Right lung (tissue), 10 donors: ENCODE results near the gene MYO15A. TPM values are rescaled to one million over a fixed set of nuclear protein-coding genes. Genes with fewer than 3 reads are reported as not detected.

Experiments
- DNase-seq, 2 donors: peaks; one replicate each; pipeline ENCODE4 v3.0.0-alpha.2; 2013
- long read RNA-seq, 8 donors: transcript quantifications; one replicate each; lab custom pipeline, GENCODE V29; 2026
- polyA plus RNA-seq, 5 donors: library from polyadenylated mRNA; unstranded; fragments of 120-200 nt; gene quantifications; one replicate each; pipeline versions ENCODE4 v1.2.1 to v1.2.3, GENCODE V29; 2013; ENCODE audit warnings: inconsistent platforms in 1 of 5, low replicate concordance in 1 of 5; ENCODE audit not compliant: insufficient read length in 5 of 5, insufficient read depth in 1 of 5

Gene MYO15A
- polyA plus RNA-seq, result 1 to 10 TPM; 1.7 to 3.0 (median 2.2) TPM
- long read RNA-seq, donor 1, result 0 reads
- long read RNA-seq, donor 2, result 0 reads
- long read RNA-seq, donor 3, result 0 reads
- long read RNA-seq, donor 4, result 0 reads
- long read RNA-seq, donor 5, result 0 reads
- long read RNA-seq, donor 6, result 0 reads
- long read RNA-seq, donor 7, result 0 reads
- long read RNA-seq, donor 8, result 0 reads

GRCh38 chr17:18108401-18109312 is at the start of gene MYO15A:
Gene MYO15A, plus strand, starts transcription at chr17:18108756. Its CDS starts 10,045 bp downstream, at chr17:18118801.
- no peak for DNase-seq

GRCh38 chr17:18059283-18059682 is 49.3 kb upstream of the MYO15A start:
- no peak for DNase-seq

- no peak for DNase-seq
Observed at GRCh38 chr17:18064053-18064452, 44.5 kb upstream of the MYO15A start.

GRCh38 chr17:18065546-18065945 is 43.0 kb upstream of the MYO15A start:
- no peak for DNase-seq

- DNase-seq, result no peak
Observed at GRCh38 chr17:18066866-18067265, 41.7 kb upstream of the MYO15A start.

GRCh38 chr17:18069101-18069500 is 39.5 kb upstream of the MYO15A start:
- DNase-seq, result no peak

GRCh38 chr17:18070861-18071340 is 37.7 kb upstream of the MYO15A start:
- no peak for DNase-seq

GRCh38 chr17:18071751-18072150 is 36.8 kb upstream of the MYO15A start:
- DNase-seq, result no peak

GRCh38 chr17:18074566-18075272 is 33.8 kb upstream of the MYO15A start:
- no peak for DNase-seq

- DNase-seq, result no peak
Observed at GRCh38 chr17:18076936-18077335, 31.6 kb upstream of the MYO15A start.

- DNase-seq, result no peak
Observed at GRCh38 chr17:18079543-18079942, 29.0 kb upstream of the MYO15A start.

- DNase-seq, result no peak
Observed at GRCh38 chr17:18084256-18084655, 24.3 kb upstream of the MYO15A start.

- peak; percentile 90 to 92 for DNase-seq
Observed at GRCh38 chr17:18087610-18088491, 20.7 kb upstream of the MYO15A start, which contains the start of gene DRG2. Gene DRG2, plus strand, starts transcription at chr17:18087948. Its CDS starts 76 bp downstream, at chr17:18088024.

GRCh38 chr17:18089613-18090012 is 18.9 kb upstream of the MYO15A start:
- DNase-seq, result no peak

GRCh38 chr17:18093616-18094408 is 14.7 kb upstream of the MYO15A start:
- peak in 1 of 2 donors; percentile 14 for DNase-seq

GRCh38 chr17:18094409-18094807 is 14.1 kb upstream of the MYO15A start:
- DNase-seq, result no peak

- DNase-seq, result no peak
Observed at GRCh38 chr17:18099516-18099915, 9.0 kb upstream of the MYO15A start.

- DNase-seq, result no peak
Observed at GRCh38 chr17:18100616-18101015, 7.9 kb upstream of the MYO15A start.

GRCh38 chr17:18101828-18102227 is 6.7 kb upstream of the MYO15A start:
- DNase-seq, result no peak

- DNase-seq, result no peak
Observed at GRCh38 chr17:18102640-18103039, 5.9 kb upstream of the MYO15A start.
